Panc1 (cell line): ENCODE measurements around the gene BZW1. TPM values are rescaled to one million over a fixed set of nuclear protein-coding genes. Genes with fewer than 3 reads are reported as not detected.

Source experiments
- ATAC-seq: fragments of 200-7000 bp; cut with Tn5 transposase; 2 replicates; pipeline ENCODE4 v1.9.1; 2020; ENCODE audit warnings: mild to moderate bottlenecking, moderate library complexity
- BruUV-seq: library from RNA; stranded (reverse); fragments of 400-500 nt; replicated peaks from 2 replicates; lab custom pipeline; 2021; lab: Mats Ljungman, UMichigan
- CTCF ChIA-PET: fragments of 300-600 bp; sonication (Branson Sonifier 250); formaldehyde crosslinking; loops from one replicate; lab custom pipeline; 2022; ENCODE audit warnings: antibody characterized with exemption; lab: Charles Lee
- POLR2A ChIA-PET: fragments of 300-600 bp; sonication (Branson Sonifier 250); formaldehyde crosslinking; loops from one replicate; lab custom pipeline; 2022; ENCODE audit warnings: antibody characterized with exemption; lab: Charles Lee
- DNase-seq: peaks from one replicate; pipeline ENCODE4 v3.0.0-alpha.2; 2010; ENCODE audit warnings: low read depth, low spot score
- H3K27ac ChIP-seq: 2 replicates; pipeline ENCODE4 v1.5.1; 2011; ENCODE audit warnings: mild to moderate bottlenecking, low read length, inconsistent platforms
- H3K27me3 ChIP-seq: fragments of 200-500 bp; sonication (Bioruptor generic); 2 replicates; pipeline ENCODE4 v1.6.0; 2014; ENCODE audit warnings: low read length, inconsistent platforms; ENCODE audit not compliant: control insufficient read depth, insufficient read depth
- H3K36me3 ChIP-seq: fragments of 200-500 bp; sonication (Bioruptor generic); 2 replicates; pipeline ENCODE4 v1.5.1; 2014; ENCODE audit warnings: inconsistent platforms, mild to moderate bottlenecking, low read length, moderate library complexity; ENCODE audit not compliant: control insufficient read depth, insufficient read depth
- H3K4me1 ChIP-seq: 2 replicates; pipeline ENCODE4 v1.5.1; 2011; ENCODE audit warnings: inconsistent platforms, mild to moderate bottlenecking, low read length, moderate library complexity; ENCODE audit not compliant: control insufficient read depth, insufficient read depth
- H3K4me3 ChIP-seq, 2 experiments: 2 replicates each; pipeline ENCODE4 v1.5.1; 2011 to 2012; ENCODE audit warnings: low read depth in 2 of 2, low read length in 2 of 2, mild to moderate bottlenecking in 2 of 2, inconsistent platforms in 1 of 2, moderate library complexity in 1 of 2
- H3K9me3 ChIP-seq: fragments of 200-500 bp; sonication (Bioruptor generic); 2 replicates; pipeline ENCODE4 v1.5.1; 2014; ENCODE audit warnings: low read depth, mild to moderate bottlenecking, inconsistent platforms, low read length, moderate library complexity; ENCODE audit not compliant: control insufficient read depth, insufficient read depth
- POLR2AphosphoS5 ChIP-seq: IDR thresholded peaks from 2 replicates; pipeline ENCODE4 v1.6.1; 2012; ENCODE audit warnings: mild to moderate bottlenecking, low read depth, low read length, moderate library complexity
- SIN3A ChIP-seq: IDR thresholded peaks from 2 replicates; pipeline ENCODE4 v1.6.1; 2012; ENCODE audit warnings: low read depth, mild to moderate bottlenecking, low read length, moderate library complexity, borderline replicate concordance; ENCODE audit not compliant: insufficient read depth
- TCF7L2 ChIP-seq: IDR thresholded peaks from 2 replicates; pipeline ENCODE4 v1.6.1; 2011; ENCODE audit warnings: mild to moderate bottlenecking, low read depth, low read length, inconsistent platforms
- in situ Hi-C: cut with HindIII; loops from 2 replicates; pipeline ENCODE4 v1.10.0; 2016; ENCODE audit warnings: low sequenced_read_pairs, low pct_unique_long_range_greater_than_20kb
- intact Hi-C: fragments of 100-400 bp; cut with micrococcal nuclease; formaldehyde crosslinking; loops from one replicate; pipeline ENCODE4 v1.10.0; 2022; ENCODE audit not compliant: unreplicated experiment
- total RNA-seq: library from RNA; stranded (reverse); gene quantifications from one replicate; pipeline ENCODE4 v1.2.1, GENCODE V29; 2021; ENCODE audit not compliant: unreplicated experiment
- TF ChIP-seq, protein P1 (sequence below): fragments of 450-650 bp; IDR thresholded peaks from 2 replicates; pipeline ENCODE4 v1.5.1; 2017; ENCODE audit warnings: mild to moderate bottlenecking
- TF ChIP-seq, protein P2 (sequence below), 2 experiments: IDR thresholded peaks; 2 replicates each; pipeline ENCODE4 v1.6.1; 2011 to 2012; ENCODE audit warnings: low read depth in 2 of 2, control low read depth in 1 of 2, low read length in 1 of 2, mild to moderate bottlenecking in 1 of 2, moderate library complexity in 1 of 2; ENCODE audit not compliant: insufficient read depth in 1 of 2

BZW1 gene
- total RNA-seq, 1 experiment from 2014 or later: 247 TPM

DNA sequence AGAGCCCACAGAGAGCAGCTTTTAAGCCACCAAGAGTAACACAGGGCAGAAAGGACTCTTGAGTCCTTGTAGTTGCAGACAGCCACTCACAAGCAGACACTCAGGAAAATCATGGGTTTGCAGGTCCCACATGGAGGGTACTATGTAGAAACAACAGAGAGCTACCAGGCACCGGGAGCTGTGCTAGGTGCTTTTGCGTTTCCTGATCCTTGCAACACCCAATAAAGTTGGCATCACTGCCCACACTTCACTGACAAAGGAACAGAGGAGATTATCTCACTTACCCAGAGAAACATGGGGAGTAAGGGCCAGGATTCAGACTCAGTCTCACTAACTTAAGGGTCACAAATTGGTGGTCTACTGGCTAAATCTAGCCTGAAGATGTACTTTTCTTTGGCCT is 32.5 kb upstream of the BZW1 start:
- H3K36me3 ChIP-seq: no peaks in the 10 kb centered on the region
- ChIA-PET POLR2A (interaction anchor here (0.5 to 0.7 kb wide), 2 partner anchors 14 to 212 kb away, joined by 3 to 7 read pairs; no protein-coding TSS in a partner anchor), CTCF (no interaction called here)
- no peak overlapping the region for H3K27ac ChIP-seq
- no peaks in the 10 kb centered on the region for H3K27me3 ChIP-seq
- in situ Hi-C loops: no loop called here
- DNase-seq (no peak), ATAC-seq (no peak)
- no peak for TF ChIP-seq POLR2AphosphoS5
- TF ChIP-seq SIN3A: no peak
- TF ChIP-seq, protein P1, sequence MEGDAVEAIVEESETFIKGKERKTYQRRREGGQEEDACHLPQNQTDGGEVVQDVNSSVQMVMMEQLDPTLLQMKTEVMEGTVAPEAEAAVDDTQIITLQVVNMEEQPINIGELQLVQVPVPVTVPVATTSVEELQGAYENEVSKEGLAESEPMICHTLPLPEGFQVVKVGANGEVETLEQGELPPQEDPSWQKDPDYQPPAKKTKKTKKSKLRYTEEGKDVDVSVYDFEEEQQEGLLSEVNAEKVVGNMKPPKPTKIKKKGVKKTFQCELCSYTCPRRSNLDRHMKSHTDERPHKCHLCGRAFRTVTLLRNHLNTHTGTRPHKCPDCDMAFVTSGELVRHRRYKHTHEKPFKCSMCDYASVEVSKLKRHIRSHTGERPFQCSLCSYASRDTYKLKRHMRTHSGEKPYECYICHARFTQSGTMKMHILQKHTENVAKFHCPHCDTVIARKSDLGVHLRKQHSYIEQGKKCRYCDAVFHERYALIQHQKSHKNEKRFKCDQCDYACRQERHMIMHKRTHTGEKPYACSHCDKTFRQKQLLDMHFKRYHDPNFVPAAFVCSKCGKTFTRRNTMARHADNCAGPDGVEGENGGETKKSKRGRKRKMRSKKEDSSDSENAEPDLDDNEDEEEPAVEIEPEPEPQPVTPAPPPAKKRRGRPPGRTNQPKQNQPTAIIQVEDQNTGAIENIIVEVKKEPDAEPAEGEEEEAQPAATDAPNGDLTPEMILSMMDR: no peak
- TF ChIP-seq, protein P2, sequence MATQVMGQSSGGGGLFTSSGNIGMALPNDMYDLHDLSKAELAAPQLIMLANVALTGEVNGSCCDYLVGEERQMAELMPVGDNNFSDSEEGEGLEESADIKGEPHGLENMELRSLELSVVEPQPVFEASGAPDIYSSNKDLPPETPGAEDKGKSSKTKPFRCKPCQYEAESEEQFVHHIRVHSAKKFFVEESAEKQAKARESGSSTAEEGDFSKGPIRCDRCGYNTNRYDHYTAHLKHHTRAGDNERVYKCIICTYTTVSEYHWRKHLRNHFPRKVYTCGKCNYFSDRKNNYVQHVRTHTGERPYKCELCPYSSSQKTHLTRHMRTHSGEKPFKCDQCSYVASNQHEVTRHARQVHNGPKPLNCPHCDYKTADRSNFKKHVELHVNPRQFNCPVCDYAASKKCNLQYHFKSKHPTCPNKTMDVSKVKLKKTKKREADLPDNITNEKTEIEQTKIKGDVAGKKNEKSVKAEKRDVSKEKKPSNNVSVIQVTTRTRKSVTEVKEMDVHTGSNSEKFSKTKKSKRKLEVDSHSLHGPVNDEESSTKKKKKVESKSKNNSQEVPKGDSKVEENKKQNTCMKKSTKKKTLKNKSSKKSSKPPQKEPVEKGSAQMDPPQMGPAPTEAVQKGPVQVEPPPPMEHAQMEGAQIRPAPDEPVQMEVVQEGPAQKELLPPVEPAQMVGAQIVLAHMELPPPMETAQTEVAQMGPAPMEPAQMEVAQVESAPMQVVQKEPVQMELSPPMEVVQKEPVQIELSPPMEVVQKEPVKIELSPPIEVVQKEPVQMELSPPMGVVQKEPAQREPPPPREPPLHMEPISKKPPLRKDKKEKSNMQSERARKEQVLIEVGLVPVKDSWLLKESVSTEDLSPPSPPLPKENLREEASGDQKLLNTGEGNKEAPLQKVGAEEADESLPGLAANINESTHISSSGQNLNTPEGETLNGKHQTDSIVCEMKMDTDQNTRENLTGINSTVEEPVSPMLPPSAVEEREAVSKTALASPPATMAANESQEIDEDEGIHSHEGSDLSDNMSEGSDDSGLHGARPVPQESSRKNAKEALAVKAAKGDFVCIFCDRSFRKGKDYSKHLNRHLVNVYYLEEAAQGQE (IDR thresholded peaks at IDR 0.05; ENCODE audit: insufficient read depth in 1 of 2, low read depth in 2 of 2, low read length in 1 of 2): no peak
- no peak for TF ChIP-seq TCF7L2
- no peak overlapping the region for H3K4me3 ChIP-seq
- no TSS peak for BruUV-seq
- no peaks in the 10 kb centered on the region for H3K9me3 ChIP-seq
- H3K4me1 ChIP-seq: no peaks in the 10 kb centered on the region
- intact Hi-C loops: no loop called here

DNA sequence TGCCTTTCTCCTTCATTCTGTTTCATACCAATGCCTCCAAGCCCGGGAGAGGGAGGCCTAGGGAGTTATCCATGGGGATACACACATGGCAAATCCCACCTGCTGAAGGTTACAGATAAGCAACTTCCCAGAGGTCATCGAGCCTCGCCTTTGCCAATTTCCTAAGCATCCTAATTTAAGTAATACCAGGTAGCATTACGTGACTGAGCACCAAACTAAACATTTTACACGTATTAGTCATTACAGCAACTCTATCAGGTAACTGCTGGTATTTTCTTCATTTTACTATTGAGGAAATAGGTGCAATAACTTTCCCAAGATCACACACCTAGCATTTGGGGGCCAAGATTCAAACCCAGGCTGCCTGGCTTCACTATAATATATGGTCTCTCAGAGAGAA is 30.1 kb upstream of the BZW1 start:
- CTCF ChIA-PET: no interaction called here

More for the DNA sequence above, 30.1 kb upstream of the BZW1 start:
- intact Hi-C loops (no loop called here), in situ Hi-C loops (no loop called here)
- Histone ChIP-seq H3K4me1 (peaks cover 1% of the 10 kb centered on the region; the same call in 1 of the 2 replicates), H3K36me3 (no peaks in the 10 kb centered on the region), H3K27me3 (no peaks in the 10 kb centered on the region), H3K4me3 (no peak overlapping the region), H3K9me3 (no peaks in the 10 kb centered on the region), H3K27ac (no peak overlapping the region)
- POLR2A ChIA-PET: no interaction called here
- TF ChIP-seq, protein P1: no peak
- DNase-seq (no peak), ATAC-seq (no peak)
- no TSS peak for BruUV-seq
